ENCODE results near the gene TAF5.
A peak's percentile ranks its signal among the peaks of the same experiment; 100 is the strongest.
"Not testable (repeated sequence)": the region's sequence is repeated elsewhere in the genome, so short reads cannot be mapped to it uniquely, and the experiment has no call there.

The TAF5 gene

GRCh38 chr10:103413564-103413963, 45.8 kb downstream of the TAF5 start:
- no peak for DNase-seq (ENCODE audit: low read depth)

- no peak for DNase-seq (ENCODE audit: low read depth)
These were observed 47.8 kb downstream of the TAF5 start for GRCh38 chr10:103415581-103415980.

GRCh38 chr10:103416436-103417147, 48.8 kb downstream of the TAF5 start:
- DNase-seq (ENCODE audit: low read depth): peak; percentile 20

GRCh38 chr10:103417148-103417469, 49.3 kb downstream of the TAF5 start:
- not testable (repeated sequence) for DNase-seq (ENCODE audit: low read depth)

GRCh38 chr10:103417601-103418000, 49.8 kb downstream of the TAF5 start:
- no peak for DNase-seq (ENCODE audit: low read depth)

- DNase-seq (ENCODE audit: low read depth): no peak
These were observed 51.3 kb downstream of the TAF5 start for GRCh38 chr10:103419101-103419500.

GRCh38 chr10:103423748-103424147, 56.0 kb downstream of the TAF5 start:
- DNase-seq (ENCODE audit: low read depth): no peak

GRCh38 chr10:103427866-103428265, 60.1 kb downstream of the TAF5 start:
- DNase-seq (ENCODE audit: low read depth): no peak

GRCh38 chr10:103428989-103429643, 61.3 kb downstream of the TAF5 start:
- DNase-seq (ENCODE audit: low read depth): no peak

GRCh38 chr10:103429647-103430046, 61.9 kb downstream of the TAF5 start:
- DNase-seq (ENCODE audit: low read depth): no peak

GRCh38 chr10:103431902-103432301, 64.1 kb downstream of the TAF5 start:
- DNase-seq (ENCODE audit: low read depth): no peak

GRCh38 chr10:103433858-103434257, 66.1 kb downstream of the TAF5 start:
- no peak for DNase-seq (ENCODE audit: low read depth)

All from stimulated activated CD8-positive, alpha-beta memory T cell treated with anti-CD3 and anti-CD28 coated beads, Interleukin-4, amount 100 ng/mL, for 24 hours (primary cell).